GM12878 (cell line): ENCODE results near the gene TMEM176B. TPM values are rescaled to one million over a fixed set of nuclear protein-coding genes. Genes with fewer than 3 reads are reported as not detected.

Experiments used
- ATAC-seq: fragments of 200-7000 bp; cut with Tn5 transposase; 3 replicates; pipeline ENCODE4 v1.9.1; 2020; ENCODE audit warnings: mild to moderate bottlenecking, moderate library complexity
- BruUV-seq: library from RNA; stranded (reverse); fragments of 400-500 nt; replicated peaks from 2 replicates; lab custom pipeline; 2021; lab: Mats Ljungman, UMichigan
- CTCF ChIA-PET: fragments of 300-600 bp; sonication (Branson Sonifier 250); formaldehyde crosslinking; extraction: SDS; loops from one replicate; lab custom pipeline; 2021; ENCODE audit warnings: inconsistent platforms; lab: Yijun Ruan, JAX
- POLR2A ChIA-PET: fragments of 350-600 bp; formaldehyde crosslinking; extraction: SDS; loops from one replicate; lab custom pipeline; 2021; ENCODE audit warnings: inconsistent platforms; lab: Charles Lee
- RAD21 ChIA-PET: fragments of 300-600 bp; sonication (Branson Sonifier 250); formaldehyde crosslinking; loops from one replicate; lab custom pipeline; 2023; ENCODE audit warnings: antibody characterized with exemption; ENCODE audit not compliant: unreplicated experiment; lab: Charles Lee
- SMC1A ChIA-PET: fragments of 300-600 bp; sonication (Branson Sonifier 250); formaldehyde crosslinking; loops from one replicate; lab custom pipeline; 2023; ENCODE audit not compliant: unreplicated experiment, uncharacterized antibody; lab: Charles Lee
- DNase-seq: peaks from one replicate; pipeline ENCODE4 v3.0.0-alpha.2; 2011; ENCODE audit warnings: low read depth, low spot score
- FAIRE-seq: peaks from 3 replicates; lab custom pipeline; 2011; peaks lifted over from hg19 to GRCh38; lab: Jason Lieb, UNC
- H2AFZ ChIP-seq: 2 replicates; pipeline ENCODE4 v1.6.0; 2011; ENCODE audit warnings: low read depth, low read length, control low read depth; ENCODE audit not compliant: control insufficient read depth
- H3K27ac ChIP-seq: 2 replicates; pipeline ENCODE4 v1.5.1; 2011; ENCODE audit warnings: control low read depth; ENCODE audit not compliant: control insufficient read depth, insufficient read depth
- H3K27me3 ChIP-seq, 2 experiments: replicated peaks in 1 of 2; 2 replicates each; pipeline versions ENCODE4 v1.6.0 to v1.6.1; 2011; ENCODE audit warnings: low read length in 1 of 2; ENCODE audit not compliant: control insufficient read depth in 2 of 2, insufficient read depth in 2 of 2
- H3K36me3 ChIP-seq, 2 experiments: 2 replicates each; pipeline ENCODE4 v1.5.1; 2011; ENCODE audit warnings: low read length in 1 of 2; ENCODE audit not compliant: control insufficient read depth in 2 of 2, insufficient read depth in 2 of 2
- H3K4me1 ChIP-seq: 2 replicates; pipeline ENCODE4 v1.6.1; 2011; ENCODE audit warnings: mild to moderate bottlenecking, low read length, moderate library complexity, mixed read lengths; ENCODE audit not compliant: control insufficient read depth, insufficient read depth
- H3K4me2 ChIP-seq: 2 replicates; pipeline ENCODE4 v1.6.0; 2011; ENCODE audit warnings: control low read depth; ENCODE audit not compliant: control insufficient read depth, insufficient read depth
- H3K4me3 ChIP-seq: fragments of 200-600 bp; sonication (generic); 2 replicates; pipeline ENCODE4 v1.5.1; 2016
- H3K79me2 ChIP-seq: 2 replicates; pipeline ENCODE4 v1.6.0; 2011; ENCODE audit warnings: low read length; ENCODE audit not compliant: control insufficient read depth, insufficient read depth
- H3K9ac ChIP-seq: 2 replicates; pipeline ENCODE4 v1.8.0; 2011; ENCODE audit warnings: low read length, control low read depth, mixed read lengths; ENCODE audit not compliant: control insufficient read depth, insufficient read depth
- H3K9me3 ChIP-seq: replicated peaks from 3 replicates; pipeline ENCODE4 v1.5.1; 2011; ENCODE audit warnings: mild to moderate bottlenecking, low read length; ENCODE audit not compliant: control insufficient read depth, insufficient read depth
- H4K20me1 ChIP-seq: 2 replicates; pipeline ENCODE4 v1.6.0; 2011; ENCODE audit not compliant: control insufficient read depth, insufficient read depth
- ESRRA ChIP-seq: IDR thresholded peaks from 2 replicates; pipeline ENCODE4 v1.6.1; 2012; ENCODE audit warnings: mild to moderate bottlenecking, low read length, improper control_type of control experiment
- PML ChIP-seq: IDR thresholded peaks from 2 replicates; pipeline ENCODE4 v1.6.1; 2012; ENCODE audit warnings: low read length, inconsistent platforms
- RUNX3 ChIP-seq: IDR thresholded peaks from 2 replicates; pipeline ENCODE4 v1.6.1; 2012; ENCODE audit warnings: low read length, inconsistent platforms
- SPI1 ChIP-seq: IDR thresholded peaks from 2 replicates; pipeline ENCODE4 v1.6.1; 2011; ENCODE audit warnings: low read depth, mild to moderate bottlenecking, low read length, moderate library complexity, borderline replicate concordance; ENCODE audit not compliant: insufficient read depth
- WGBS: methylation state at CpG from one replicate; pipeline ENCODE4 v1.1.6; 2016; ENCODE audit warnings: low lambda C conversion rate; ENCODE audit not compliant: insufficient replicate concordance, insufficient coverage; ENCODE audit errors: missing lambda C conversion rate; 5-methylcytosine and 5-hydroxymethylcytosine counted together
- in situ Hi-C: fragments of 300-500 bp; cut with MboI; formaldehyde crosslinking; loops from 9 replicates; pipeline ENCODE4 v1.14.3; 2018; ENCODE audit warnings: mixed read lengths
- intact Hi-C: fragments of 100-400 bp; cut with micrococcal nuclease; formaldehyde crosslinking; loops from one replicate; pipeline ENCODE4 v1.14.2; 2022; ENCODE audit not compliant: unreplicated experiment
- polyA plus RNA-seq, 11 experiments: library from polyadenylated mRNA; depleted of rRNA in 4 of 11; unstranded in 6 of 11; stranded (reverse) in 5 of 11; fragments of >200 nt; fragmentation: Nextera tagmentation in 4 of 11; fragmentation: Illumina TruSeq in 1 of 11; extraction: Ambion mirVana in 4 of 11; extraction: Trizol in 1 of 11; gene quantifications; 1 replicate in 1 of 11; 2 replicates in 10 of 11; pipeline versions ENCODE4 v1.2.1 to v1.2.3, GENCODE V29; 2011 to 2016; ENCODE audit warnings: inconsistent platforms in 2 of 11, missing spikeins in 2 of 11, low read depth in 1 of 11
- total RNA-seq, 4 experiments: library from RNA; depleted of rRNA in 3 of 4; stranded (reverse); fragments of >200 nt in 3 of 4; fragmentation: Illumina TruSeq in 1 of 4; extraction: Trizol in 1 of 4; gene quantifications; 2 replicates each; pipeline versions ENCODE4 v1.2.1 to v1.2.3, GENCODE V29; 2013 to 2021
- TF ChIP-seq, protein P1 (sequence below): fragments of 450-650 bp; IDR thresholded peaks from 2 replicates; pipeline ENCODE4 v1.6.1; 2014; ENCODE audit warnings: mild to moderate bottlenecking

TMEM176B gene
- total and polyA plus RNA-seq, 10 of the 15 experiments (the other 5 are each of a cell fraction or from before 2014, with no cell fraction given): 0.05 to 0.40 (median 0.20) TPM; not detected in 4

DNA sequence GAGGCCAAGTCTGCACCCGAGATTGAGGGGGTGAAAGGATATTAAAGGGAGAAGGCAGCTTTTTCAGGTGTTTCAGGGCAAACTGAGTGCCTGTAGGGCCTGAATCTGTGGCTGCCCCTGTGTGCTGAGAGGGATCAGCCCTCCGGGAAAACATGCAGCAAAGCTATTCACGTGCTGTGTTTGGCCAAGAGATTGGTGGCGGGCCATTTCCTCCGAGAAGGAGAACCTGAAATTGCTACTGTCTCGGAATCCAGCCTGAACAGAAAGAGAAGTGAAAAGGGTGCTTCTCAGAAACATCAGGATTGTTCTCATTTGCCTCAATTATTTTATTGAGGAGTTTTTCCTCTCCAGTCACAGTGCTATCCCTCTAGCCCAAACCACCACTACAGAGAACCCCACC, 46.9 kb downstream of the TMEM176B start:
- peak; percentile 45; the same call in 1 of the 2 replicates for TF ChIP-seq SPI1
- no peak for TF ChIP-seq PML
- TF ChIP-seq, protein P1, sequence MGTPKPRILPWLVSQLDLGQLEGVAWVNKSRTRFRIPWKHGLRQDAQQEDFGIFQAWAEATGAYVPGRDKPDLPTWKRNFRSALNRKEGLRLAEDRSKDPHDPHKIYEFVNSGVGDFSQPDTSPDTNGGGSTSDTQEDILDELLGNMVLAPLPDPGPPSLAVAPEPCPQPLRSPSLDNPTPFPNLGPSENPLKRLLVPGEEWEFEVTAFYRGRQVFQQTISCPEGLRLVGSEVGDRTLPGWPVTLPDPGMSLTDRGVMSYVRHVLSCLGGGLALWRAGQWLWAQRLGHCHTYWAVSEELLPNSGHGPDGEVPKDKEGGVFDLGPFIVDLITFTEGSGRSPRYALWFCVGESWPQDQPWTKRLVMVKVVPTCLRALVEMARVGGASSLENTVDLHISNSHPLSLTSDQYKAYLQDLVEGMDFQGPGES: no peak
- TF ChIP-seq, all 136 proteins: peak for 1
- in situ Hi-C loops: loop anchor here (5.0 kb wide), 1 partner anchor 306 kb away; no protein-coding TSS in a partner anchor
- FAIRE-seq: peak; percentile 47
- DNase-seq: no peak
- SMC1A ChIA-PET: interaction anchor here (1.1 to 5.1 kb wide), 5 partner anchors 14 to 305 kb away, joined by 3 to 115 read pairs (median 4); partner anchors contain the start of gene GIMAP8
- peak overlapping the region; percentile 18; the same call in 1 of the 2 replicates for H3K9ac ChIP-seq
- no peaks in the 10 kb centered on the region for H3K27me3 ChIP-seq
- CTCF ChIA-PET: interaction anchor here (0.7 to 4.8 kb wide), 3 partner anchors 23 to 303 kb away, joined by 3 to 112 read pairs (median 5); partner anchors contain the start of gene GIMAP8
- peak overlapping the region; percentile 52 for H2AFZ ChIP-seq
- no peaks in the 10 kb centered on the region for H4K20me1 ChIP-seq
- intact Hi-C loops: loop anchor here (5.0 kb wide), 1 partner anchor 121 kb away; the partner anchor contains the start of gene GIMAP6
- no TSS peak for BruUV-seq
- no peak for ATAC-seq
- no peaks in the 10 kb centered on the region for H3K79me2 ChIP-seq
- WGBS: 19% methylated on average over 6 of the region's 6 CpGs
- RAD21 ChIA-PET: interaction anchor here (3.7 to 4.7 kb wide), 2 partner anchors 86 to 302 kb away, joined by 22 to 75 read pairs; partner anchors contain the start of gene GIMAP8
- no peak overlapping the region for H3K4me2 ChIP-seq
- no peaks in the 10 kb centered on the region for H3K36me3 ChIP-seq
- no peaks in the 10 kb centered on the region for H3K9me3 ChIP-seq
- no peak overlapping the region for H3K4me3 ChIP-seq
- peaks cover 35% of the 10 kb centered on the region for H3K4me1 ChIP-seq
- H3K27ac ChIP-seq: no peak overlapping the region
- POLR2A ChIA-PET: no interaction called here

DNA sequence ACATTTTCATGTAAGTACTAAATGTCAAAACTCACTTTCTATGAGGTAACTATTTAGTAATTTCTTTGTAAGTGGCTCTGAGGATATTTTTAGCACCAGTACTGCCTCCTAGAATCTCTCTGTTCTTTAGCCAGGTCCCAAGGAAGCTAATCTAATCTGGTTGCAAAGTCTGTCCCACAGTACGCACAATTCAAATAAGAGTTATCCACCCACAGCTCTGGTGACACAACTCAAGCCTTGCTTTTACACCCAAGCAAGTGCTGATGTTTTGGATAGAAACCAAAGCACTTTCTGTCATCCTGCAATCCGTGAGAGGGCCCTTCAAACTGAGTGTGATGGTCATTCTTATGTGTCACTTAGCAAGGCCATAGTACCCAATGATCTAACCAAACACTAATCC, 48.5 kb downstream of the TMEM176B start:
- ChIA-PET SMC1A (no interaction called here), CTCF (interaction anchor here (0.9 kb wide), 1 partner anchor 300 kb away, joined by 3 read pairs; no protein-coding TSS in a partner anchor), RAD21 (interaction anchor here (1.2 kb wide), 1 partner anchor 303 kb away, joined by 3 read pairs; no protein-coding TSS in a partner anchor), POLR2A (no interaction called here)
- ATAC-seq (no peak), DNase-seq (no peak), FAIRE-seq (no peak)
- H4K20me1 ChIP-seq: no peaks in the 10 kb centered on the region; the same call in 1 of the 2 replicates
- no TSS peak for BruUV-seq
- peaks cover 35% of the 10 kb centered on the region for H3K4me1 ChIP-seq
- H3K79me2 ChIP-seq: no peaks in the 10 kb centered on the region
- H3K27me3 ChIP-seq: no peaks in the 10 kb centered on the region
- no peak overlapping the region for H3K9ac ChIP-seq
- no peaks in the 10 kb centered on the region for H3K36me3 ChIP-seq
- no peak overlapping the region for H3K4me3 ChIP-seq
- H3K9me3 ChIP-seq: no peaks in the 10 kb centered on the region
- in situ Hi-C loops: loop anchor here (5.0 kb wide), 1 partner anchor 304 kb away; no protein-coding TSS in a partner anchor
- no peak overlapping the region for H3K27ac ChIP-seq
- WGBS: 51% methylated on average over 2 of the region's 2 CpGs
- no peak overlapping the region for H3K4me2 ChIP-seq
- no peak overlapping the region for H2AFZ ChIP-seq
- intact Hi-C loops: loop anchor here (5.0 kb wide), 1 partner anchor 119 kb away; the partner anchor contains the start of gene GIMAP6
- TF ChIP-seq ESRRA: no peak
- 0 out of 2 replicates have a peak, but pooled peaks have one; percentile 9 for TF ChIP-seq RUNX3
